HL-60 (cell line): ENCODE data around the gene ZNF106.

Source experiments
- SPI1 ChIP-seq: IDR thresholded peaks from 2 replicates; pipeline ENCODE4 v1.6.1; 2012; ENCODE audit warnings: low read depth, mild to moderate bottlenecking, borderline replicate concordance
- TF ChIP-seq, protein P1 (sequence below): IDR thresholded peaks from one replicate; pipeline ENCODE4 v1.5.1; 2011; ENCODE audit warnings: low read length, control low read depth, inconsistent platforms; ENCODE audit not compliant: insufficient read depth

DNA sequence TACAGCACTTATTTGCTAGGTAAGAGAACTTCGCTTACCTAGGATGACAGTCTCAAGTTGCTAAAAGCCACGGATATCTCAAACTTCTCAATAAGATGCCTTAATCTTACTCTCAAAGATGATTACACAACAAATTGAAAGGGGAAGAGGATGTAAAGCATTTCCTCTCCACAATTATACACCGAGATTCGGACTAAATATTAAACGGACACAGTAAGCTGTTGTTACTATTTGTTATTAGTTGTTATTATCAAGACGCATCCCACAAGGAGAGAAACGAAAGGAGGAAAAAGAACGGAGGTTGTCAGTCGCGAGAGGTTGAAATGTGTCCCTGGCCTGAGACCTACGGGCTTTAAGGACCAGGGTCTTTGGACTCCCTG, 660 bp downstream of the ZNF106 start:
- TF ChIP-seq SPI1, result peak; percentile 86
- TF ChIP-seq, protein P1, sequence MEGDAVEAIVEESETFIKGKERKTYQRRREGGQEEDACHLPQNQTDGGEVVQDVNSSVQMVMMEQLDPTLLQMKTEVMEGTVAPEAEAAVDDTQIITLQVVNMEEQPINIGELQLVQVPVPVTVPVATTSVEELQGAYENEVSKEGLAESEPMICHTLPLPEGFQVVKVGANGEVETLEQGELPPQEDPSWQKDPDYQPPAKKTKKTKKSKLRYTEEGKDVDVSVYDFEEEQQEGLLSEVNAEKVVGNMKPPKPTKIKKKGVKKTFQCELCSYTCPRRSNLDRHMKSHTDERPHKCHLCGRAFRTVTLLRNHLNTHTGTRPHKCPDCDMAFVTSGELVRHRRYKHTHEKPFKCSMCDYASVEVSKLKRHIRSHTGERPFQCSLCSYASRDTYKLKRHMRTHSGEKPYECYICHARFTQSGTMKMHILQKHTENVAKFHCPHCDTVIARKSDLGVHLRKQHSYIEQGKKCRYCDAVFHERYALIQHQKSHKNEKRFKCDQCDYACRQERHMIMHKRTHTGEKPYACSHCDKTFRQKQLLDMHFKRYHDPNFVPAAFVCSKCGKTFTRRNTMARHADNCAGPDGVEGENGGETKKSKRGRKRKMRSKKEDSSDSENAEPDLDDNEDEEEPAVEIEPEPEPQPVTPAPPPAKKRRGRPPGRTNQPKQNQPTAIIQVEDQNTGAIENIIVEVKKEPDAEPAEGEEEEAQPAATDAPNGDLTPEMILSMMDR, result no peak
